HG03097 (cell line): ENCODE data around the gene TMEM245.
A peak's percentile ranks its signal among the peaks of the same experiment; 100 is the strongest.

Experiments
- ATAC-seq: cut with Tn5 transposase; IDR thresholded peaks from one replicate; pipeline ENCODE4 v1.9.1; 2021; ENCODE audit not compliant: unreplicated experiment, low FRiP score

Gene TMEM245

DNA sequence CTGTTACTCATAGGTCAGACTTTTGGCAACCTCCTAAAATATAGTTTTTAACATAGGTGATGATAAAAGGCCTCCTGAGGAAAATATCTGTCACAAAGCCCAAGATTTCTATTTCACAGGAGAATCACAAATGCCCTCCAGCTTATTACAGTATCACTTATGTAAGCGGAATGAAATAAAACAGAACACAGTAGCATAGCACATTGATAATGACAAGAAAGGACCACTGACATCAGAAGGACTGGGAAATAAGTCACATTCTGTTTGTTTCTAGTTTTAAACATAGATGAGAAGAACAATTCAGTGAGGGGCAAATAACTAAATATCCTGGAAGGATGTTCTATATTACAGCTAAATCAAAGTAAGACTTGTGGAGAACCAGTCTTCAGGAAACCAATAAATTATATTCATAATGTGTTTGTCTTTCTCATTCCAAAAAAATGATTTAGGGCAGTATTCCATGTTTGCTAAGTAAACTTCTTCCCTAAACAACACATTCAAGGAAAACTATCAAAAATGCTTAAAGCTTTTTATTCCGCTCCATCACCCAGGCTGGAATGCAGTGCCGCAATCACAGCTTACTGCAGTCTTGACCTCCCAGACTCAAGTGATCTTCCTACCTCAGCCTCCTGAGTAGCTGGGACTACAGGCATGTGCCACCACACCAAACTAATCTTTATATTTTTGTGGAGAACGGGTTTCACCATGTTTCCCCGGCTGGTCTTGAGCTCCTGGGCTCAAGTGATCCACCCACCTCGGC, 85.6 kb downstream of the TMEM245 start:
- ATAC-seq = no peak

DNA sequence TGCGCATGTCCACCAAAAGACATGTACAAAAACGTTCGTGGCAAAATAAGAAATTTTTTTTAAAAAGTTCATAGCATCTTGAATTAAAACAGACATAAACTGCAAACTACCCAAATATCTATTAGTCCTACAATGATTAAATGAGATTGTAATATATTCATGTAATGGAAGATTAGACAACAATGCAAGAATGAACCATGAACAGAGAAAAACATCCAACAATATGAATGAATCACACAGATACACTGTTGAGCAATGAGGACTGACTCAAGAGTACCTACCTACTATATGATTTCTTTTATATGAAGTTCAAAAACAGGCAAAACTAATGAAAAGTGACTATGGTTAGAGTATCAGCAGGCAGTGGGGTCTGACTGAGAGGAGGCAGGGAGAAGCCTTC, 88.5 kb downstream of the TMEM245 start:
- ATAC-seq = no peak

GRCh38 chr9:109030426-109030825, 89.3 kb downstream of the TMEM245 start:
- no peak for ATAC-seq

- ATAC-seq = no peak
Measured at GRCh38 chr9:109028457-109028856, 91.3 kb downstream of the TMEM245 start.

GRCh38 chr9:109027176-109027575, 92.6 kb downstream of the TMEM245 start:
- no peak for ATAC-seq

GRCh38 chr9:109026306-109026705, 93.4 kb downstream of the TMEM245 start:
- no peak for ATAC-seq

DNA sequence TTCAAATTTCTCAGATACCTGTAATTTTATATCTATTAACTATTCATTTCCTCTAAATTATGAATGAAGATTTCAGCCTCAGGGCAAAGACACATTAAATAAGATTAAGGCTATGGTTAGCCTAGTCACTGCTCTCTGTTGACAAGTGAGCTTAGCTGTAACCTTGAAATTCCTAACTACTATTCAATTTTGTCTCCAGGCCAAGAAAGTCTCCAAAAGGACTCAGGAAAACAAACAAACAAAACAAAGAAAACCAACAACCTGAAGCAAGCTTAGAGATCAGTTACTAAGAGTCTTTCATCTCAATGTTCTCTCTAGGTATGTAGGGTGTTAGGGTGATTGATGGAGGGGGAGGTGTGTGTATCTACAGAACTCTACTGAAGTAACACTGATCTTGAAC, 96.9 kb downstream of the TMEM245 start:
- ATAC-seq = no peak

GRCh38 chr9:109020581-109021511, 98.9 kb downstream of the TMEM245 start:
- ATAC-seq = no peak

DNA sequence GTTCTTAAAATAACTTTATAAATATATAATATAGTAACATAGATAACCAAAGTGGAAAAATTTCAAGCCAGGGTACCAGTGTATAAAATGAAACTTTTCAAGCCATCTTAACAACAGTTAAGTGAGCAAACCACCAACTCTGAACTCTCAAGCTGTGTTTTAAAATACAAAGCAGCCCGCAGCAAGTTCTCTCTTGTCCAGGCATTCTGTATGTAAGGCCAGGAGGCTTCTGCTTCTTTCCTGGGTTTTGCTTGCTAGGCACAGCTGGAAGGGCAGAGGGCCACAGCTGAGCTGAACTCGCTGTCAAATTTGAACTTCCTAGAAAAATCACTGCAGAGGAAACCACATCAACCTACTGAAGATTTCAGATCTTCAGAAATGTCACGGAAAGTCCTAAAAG, 99.6 kb downstream of the TMEM245 start:
- no peak for ATAC-seq

DNA sequence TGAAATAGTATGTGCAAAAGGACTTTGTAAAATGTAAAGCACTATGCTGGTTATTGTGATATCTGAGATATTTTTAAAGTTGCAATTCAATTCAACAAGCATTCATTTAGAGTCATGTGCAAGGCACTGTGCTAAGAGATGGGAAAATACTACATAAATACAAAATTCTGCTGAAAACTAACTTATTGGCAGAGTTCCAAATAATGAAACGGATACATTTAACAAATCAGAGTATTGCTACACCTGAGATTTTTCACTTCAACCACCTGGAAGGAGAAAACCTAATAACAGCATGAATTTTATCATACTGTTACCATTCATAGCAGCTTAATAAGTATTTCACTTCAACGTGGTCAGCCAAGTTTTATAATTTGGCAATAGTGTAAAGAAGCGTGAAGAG, 100.3 kb downstream of the TMEM245 start:
- no peak for ATAC-seq

DNA sequence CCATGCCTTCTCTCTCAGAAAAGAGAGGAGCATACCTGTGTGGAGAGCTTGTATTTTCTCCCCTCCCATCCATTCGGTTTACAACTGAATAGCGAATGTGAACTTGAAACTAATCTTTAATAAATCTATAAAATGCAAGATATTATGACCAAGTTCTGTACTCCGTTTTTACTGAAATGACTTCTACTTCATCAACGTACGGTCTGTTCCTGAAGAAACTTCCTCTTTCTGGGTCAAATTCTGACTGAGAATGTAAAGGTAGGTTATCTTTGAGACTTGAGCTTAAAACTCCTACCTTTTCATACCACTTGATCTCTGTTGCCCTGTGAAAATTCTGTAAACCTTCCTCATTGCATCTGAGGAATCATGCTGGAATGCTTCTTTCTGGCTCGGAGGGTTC, 102.3 kb downstream of the TMEM245 start:
- no peak for ATAC-seq

GRCh38 chr9:109017061-109017460, 102.7 kb downstream of the TMEM245 start:
- no peak for ATAC-seq

GRCh38 chr9:109016132-109016531, 103.6 kb downstream of the TMEM245 start:
- ATAC-seq = no peak

GRCh38 chr9:109014608-109015280, 105.0 kb downstream of the TMEM245 start:
- ATAC-seq = no peak

- no peak for ATAC-seq
Measured at GRCh38 chr9:109013679-109014607, 105.8 kb downstream of the TMEM245 start.

DNA sequence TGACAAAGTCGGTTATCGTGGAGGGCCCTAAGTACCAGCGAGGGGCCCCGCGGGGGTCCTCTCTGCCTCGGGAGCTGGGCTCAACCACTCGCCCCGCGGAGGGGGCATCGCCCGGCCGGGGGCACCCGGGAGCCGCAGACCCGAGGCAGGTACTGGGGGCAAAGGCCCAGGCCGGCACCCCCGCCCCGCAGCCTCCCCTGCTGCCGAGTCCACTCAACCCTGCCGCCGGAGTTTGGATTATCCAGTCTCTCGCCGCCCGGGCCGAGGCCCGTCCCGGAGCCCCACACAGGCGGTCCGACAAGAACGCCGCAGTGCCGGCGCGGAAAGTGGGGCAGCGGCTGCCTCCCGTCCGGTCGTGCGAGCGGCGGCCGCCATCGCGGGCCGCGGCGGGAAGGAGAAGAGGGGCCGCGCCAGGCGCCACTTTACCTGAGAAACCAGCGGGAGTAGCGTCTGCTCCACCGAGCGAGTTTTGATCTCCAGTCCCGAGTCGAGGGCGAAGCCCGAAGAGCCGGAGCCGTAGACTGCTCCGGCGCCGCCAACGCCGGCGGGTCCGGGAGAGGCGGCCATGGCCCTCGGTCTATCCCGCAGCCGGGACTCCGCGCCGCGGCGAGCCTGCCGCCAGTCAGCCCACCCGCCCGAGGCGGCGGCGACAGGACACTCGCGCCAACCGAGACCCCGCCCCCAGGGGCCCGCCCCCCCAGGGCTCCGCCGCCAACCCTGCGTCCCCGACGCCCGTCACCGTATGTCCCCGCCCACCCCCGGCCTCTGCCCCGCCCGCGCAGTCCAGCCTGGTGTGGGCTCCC, 106.7 kb downstream of the TMEM245 start, which contains the start of gene CTNNAL1:
CTNNAL1 (minus strand) TSS at position 624 of the 803 bp plus-strand sequence; CDS start at position 567, 57 bp downstream.
- ATAC-seq = peak; percentile 72

DNA sequence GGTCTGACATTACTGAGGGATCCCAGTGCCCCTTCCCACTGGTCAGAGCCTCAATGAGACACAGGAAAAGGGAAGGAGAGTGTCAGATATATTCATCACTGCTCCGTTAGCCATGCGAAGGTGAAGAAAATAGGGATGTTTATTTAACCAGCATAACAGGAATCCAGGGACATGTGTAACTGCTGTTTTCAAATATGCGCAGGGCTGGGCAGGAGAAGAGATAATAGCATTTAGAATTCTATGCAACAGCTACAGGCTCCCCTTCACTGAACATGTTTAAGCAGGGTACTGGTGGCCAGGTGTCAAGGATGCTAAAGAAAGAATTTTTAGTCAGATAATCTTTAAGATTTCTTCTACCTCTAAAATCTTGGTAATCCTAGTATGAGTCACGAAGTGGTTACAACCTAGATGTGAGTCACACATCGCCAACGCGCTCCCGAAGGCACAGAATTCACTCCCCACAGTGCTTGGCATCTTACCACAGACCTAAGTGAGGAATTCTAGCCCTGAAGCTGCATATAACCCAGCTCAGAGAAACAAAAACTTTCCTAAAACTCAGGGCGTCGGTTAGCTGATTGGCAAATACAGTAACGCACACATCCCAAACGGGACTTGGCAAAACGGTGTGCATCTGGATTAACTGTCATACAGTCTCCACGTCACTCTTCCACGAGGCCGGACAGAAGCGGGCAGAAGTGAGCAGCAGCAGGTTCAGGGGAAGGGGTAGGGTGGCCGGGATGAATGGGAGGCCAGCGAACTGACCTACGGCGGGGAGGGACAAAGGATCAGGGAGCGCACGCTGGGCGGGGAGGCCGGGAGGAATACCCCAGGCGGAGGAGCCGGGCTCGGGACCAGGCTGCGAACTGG, 107.5 kb downstream of the TMEM245 start:
- peak; percentile 14 for ATAC-seq

DNA sequence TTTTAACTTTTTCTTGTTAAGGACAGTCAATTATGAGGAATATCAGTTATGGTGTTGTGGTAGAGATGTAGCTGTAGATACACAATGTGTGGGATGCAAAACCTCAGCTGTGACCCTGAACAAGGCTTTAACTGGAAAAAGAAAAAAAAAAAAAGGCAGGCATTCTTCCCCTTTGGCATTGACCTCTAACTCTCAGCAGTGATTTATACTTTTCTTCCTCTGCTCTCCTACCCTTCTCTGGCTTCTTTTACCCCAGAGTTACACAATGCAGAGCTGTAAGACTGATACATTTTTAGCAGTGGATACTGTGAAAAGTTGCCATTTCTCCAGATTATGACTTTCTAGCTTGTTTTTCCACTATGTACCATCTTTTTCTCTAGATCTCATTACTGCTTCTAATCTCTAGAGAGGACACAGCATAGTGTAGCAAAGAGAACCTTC, 108.5 kb downstream of the TMEM245 start:
- no peak for ATAC-seq
